Glomerular visceral epithelial cell (primary cell): ENCODE measurements around the gene C16orf46.

ENCODE experiments used
- DNase-seq: peaks from one replicate; pipeline ENCODE4 v3.0.0-alpha.2; 2016; ENCODE audit errors: extremely low spot score

C16orf46 gene

GRCh38 chr16:81076566-81077075 lies 417 bp downstream of the C16orf46 start:
- peak; percentile 82 for DNase-seq

- DNase-seq: no peak
Measured at GRCh38 chr16:81073560-81074330, 3.3 kb downstream of the C16orf46 start.

GRCh38 chr16:81071805-81072204 lies 5.2 kb downstream of the C16orf46 start:
- peak; percentile 11 for DNase-seq

- DNase-seq: no peak
Measured at GRCh38 chr16:81070979-81071378, 6.1 kb downstream of the C16orf46 start.

GRCh38 chr16:81069063-81069462 lies 8.0 kb downstream of the C16orf46 start:
- no peak for DNase-seq

- no peak for DNase-seq
Measured at GRCh38 chr16:81067166-81067565, 9.9 kb downstream of the C16orf46 start.

GRCh38 chr16:81066681-81067080 lies 10.4 kb downstream of the C16orf46 start:
- no peak for DNase-seq

- DNase-seq: no peak
Measured at GRCh38 chr16:81061871-81062608, 15.0 kb downstream of the C16orf46 start.

GRCh38 chr16:81061307-81061640 lies 15.8 kb downstream of the C16orf46 start:
- no peak for DNase-seq

GRCh38 chr16:81060576-81061306 lies 16.3 kb downstream of the C16orf46 start:
- no peak for DNase-seq

- no peak for DNase-seq
Measured at GRCh38 chr16:81053761-81054160, 23.3 kb downstream of the C16orf46 start.

GRCh38 chr16:81042821-81043220 lies 34.2 kb downstream of the C16orf46 start:
- DNase-seq: no peak

GRCh38 chr16:81041696-81042095 lies 35.3 kb downstream of the C16orf46 start:
- DNase-seq: no peak

GRCh38 chr16:81040842-81041241 lies 36.2 kb downstream of the C16orf46 start:
- no peak for DNase-seq

GRCh38 chr16:81040131-81040530 lies 36.9 kb downstream of the C16orf46 start:
- DNase-seq: no peak

GRCh38 chr16:81036751-81037350 lies 40.2 kb downstream of the C16orf46 start:
- DNase-seq: no peak

GRCh38 chr16:81035975-81036750 lies 40.9 kb downstream of the C16orf46 start:
- DNase-seq: peak; percentile 37

- peak; percentile 88 for DNase-seq
Measured at GRCh38 chr16:81035398-81035974, 41.6 kb downstream of the C16orf46 start, which contains the start of gene ATMIN. Gene ATMIN (plus strand): TSS chr16:81035842. CDS start chr16:81035871, 29 bp downstream.

GRCh38 chr16:81029930-81030604 lies 47.0 kb downstream of the C16orf46 start:
- DNase-seq: no peak

- DNase-seq: no peak
Measured at GRCh38 chr16:81026429-81026828, 50.6 kb downstream of the C16orf46 start.
